Esophagus muscularis mucosa (tissue), 4 donors: ENCODE measurements around the gene SPATA46. TPM values are rescaled to one million over a fixed set of nuclear protein-coding genes. Genes with fewer than 3 reads are reported as not detected.

Source experiments
- DNase-seq: peaks from one replicate; pipeline ENCODE4 v3.0.0-alpha.2; 2017; ENCODE audit errors: extremely low spot score
- H3K27ac ChIP-seq, 4 donors: fragments of 200-600 bp; sonication (generic); replicated peaks in 1 of 4; 1 replicate in 3 of 4; 2 replicates in 1 of 4; pipeline ENCODE4 v1.5.1; 2016 to 2019; ENCODE audit warnings: mild to moderate bottlenecking in 1 of 4
- H3K27me3 ChIP-seq, 4 donors: fragments of 200-600 bp; sonication (generic); one replicate each; pipeline versions ENCODE4 v1.5.1 to v1.6.0; 2016 to 2019
- H3K36me3 ChIP-seq, 4 donors: fragments of 200-600 bp; sonication (generic); one replicate each; pipeline ENCODE4 v1.5.1; 2016 to 2019
- H3K4me1 ChIP-seq, 4 donors: fragments of 200-600 bp; sonication (generic); one replicate each; pipeline ENCODE4 v1.5.1; 2016 to 2019
- H3K4me3 ChIP-seq, 4 donors: fragments of 200-600 bp; sonication (generic); 1 replicate in 2 of 4; 2 replicates in 2 of 4; pipeline ENCODE4 v1.5.1; 2016 to 2019; ENCODE audit warnings: mild to moderate bottlenecking in 4 of 4, moderate library complexity in 1 of 4
- H3K9me3 ChIP-seq, 4 donors: fragments of 200-600 bp; sonication (generic); 1 replicate in 3 of 4; 2 replicates in 1 of 4; pipeline ENCODE4 v1.5.1; 2016 to 2019
- EP300 ChIP-seq: sonication (generic); formaldehyde crosslinking; IDR thresholded peaks from one replicate; pipeline ENCODE4 v1.6.1; 2017; ENCODE audit warnings: antibody characterized with exemption
- POLR2A ChIP-seq: fragments of 450-650 bp; IDR thresholded peaks from one replicate; pipeline ENCODE4 v1.6.1; 2017; ENCODE audit warnings: antibody characterized with exemption, moderate library complexity, mild to moderate bottlenecking, low read depth
- POLR2AphosphoS5 ChIP-seq, 2 donors: sonication (generic); formaldehyde crosslinking; IDR thresholded peaks; one replicate each; pipeline ENCODE4 v1.6.1; 2017; ENCODE audit warnings: antibody characterized with exemption in 2 of 2
- WGBS: methylation state at CpG from one replicate; pipeline ENCODE4 v1.1.5; 2018; 5-methylcytosine and 5-hydroxymethylcytosine counted together
- intact Hi-C: fragments of 100-400 bp; cut with DNase I; formaldehyde crosslinking; loops from one replicate; pipeline ENCODE4 v1.15.1; 2023
- total RNA-seq, 4 donors: library from RNA; depleted of rRNA; stranded (reverse); fragments of >200 nt; gene quantifications; one replicate each; pipeline versions ENCODE4 v1.1.0 to v1.2.1, GENCODE V29; 2016
- TF ChIP-seq, protein P1 (sequence below), 3 experiments: fragments of 200-600 bp in 2 of 3; fragments of 450-650 bp in 1 of 3; sonication (generic) in 2 of 3; IDR thresholded peaks; one replicate each; pipeline ENCODE4 v1.5.1; 2017 to 2019; ENCODE audit warnings: antibody characterized with exemption in 3 of 3, mild to moderate bottlenecking in 2 of 3, moderate library complexity in 1 of 3

SPATA46 gene
- total RNA-seq, 4 donors from 2014 or later, result not detected

DNA sequence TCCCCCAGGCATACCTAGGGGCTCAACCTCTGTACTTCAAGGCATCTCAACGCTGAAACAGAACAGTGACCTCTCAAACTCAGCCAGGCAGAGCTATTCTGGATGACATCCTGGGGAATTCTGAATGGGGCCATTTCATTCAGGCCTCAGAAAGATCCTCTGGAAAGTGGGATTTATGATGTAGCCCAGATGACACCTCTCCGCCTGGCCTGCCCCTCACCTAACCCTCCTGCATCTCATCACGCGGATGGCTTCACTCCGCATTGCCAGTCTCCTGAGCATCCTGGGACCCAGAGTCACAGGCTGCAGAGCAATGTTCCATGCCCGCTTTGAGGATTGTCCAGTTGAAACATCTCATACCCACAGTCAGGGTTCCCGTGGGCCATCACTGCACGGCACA lies 1.2 kb downstream of the SPATA46 start:
- intact Hi-C loops, result no loop called here
- Histone ChIP-seq H3K4me1 (no peaks in the 10 kb centered on the region), H3K27me3 (no peaks in the 10 kb centered on the region), H3K36me3 (no peaks in the 10 kb centered on the region), H3K9me3 (no peaks in the 10 kb centered on the region), H3K4me3 (no peak overlapping the region), H3K27ac (no peak overlapping the region)
- WGBS, result 83% methylated on average over 8 of the region's 8 CpGs
- TF ChIP-seq, protein P1, sequence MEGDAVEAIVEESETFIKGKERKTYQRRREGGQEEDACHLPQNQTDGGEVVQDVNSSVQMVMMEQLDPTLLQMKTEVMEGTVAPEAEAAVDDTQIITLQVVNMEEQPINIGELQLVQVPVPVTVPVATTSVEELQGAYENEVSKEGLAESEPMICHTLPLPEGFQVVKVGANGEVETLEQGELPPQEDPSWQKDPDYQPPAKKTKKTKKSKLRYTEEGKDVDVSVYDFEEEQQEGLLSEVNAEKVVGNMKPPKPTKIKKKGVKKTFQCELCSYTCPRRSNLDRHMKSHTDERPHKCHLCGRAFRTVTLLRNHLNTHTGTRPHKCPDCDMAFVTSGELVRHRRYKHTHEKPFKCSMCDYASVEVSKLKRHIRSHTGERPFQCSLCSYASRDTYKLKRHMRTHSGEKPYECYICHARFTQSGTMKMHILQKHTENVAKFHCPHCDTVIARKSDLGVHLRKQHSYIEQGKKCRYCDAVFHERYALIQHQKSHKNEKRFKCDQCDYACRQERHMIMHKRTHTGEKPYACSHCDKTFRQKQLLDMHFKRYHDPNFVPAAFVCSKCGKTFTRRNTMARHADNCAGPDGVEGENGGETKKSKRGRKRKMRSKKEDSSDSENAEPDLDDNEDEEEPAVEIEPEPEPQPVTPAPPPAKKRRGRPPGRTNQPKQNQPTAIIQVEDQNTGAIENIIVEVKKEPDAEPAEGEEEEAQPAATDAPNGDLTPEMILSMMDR (IDR thresholded peaks at IDR 0.05), result no peak
- TF ChIP-seq POLR2A (no peak), EP300 (no peak), POLR2AphosphoS5 (IDR thresholded peaks at IDR 0.05) (no peak)
- no peak for DNase-seq

DNA sequence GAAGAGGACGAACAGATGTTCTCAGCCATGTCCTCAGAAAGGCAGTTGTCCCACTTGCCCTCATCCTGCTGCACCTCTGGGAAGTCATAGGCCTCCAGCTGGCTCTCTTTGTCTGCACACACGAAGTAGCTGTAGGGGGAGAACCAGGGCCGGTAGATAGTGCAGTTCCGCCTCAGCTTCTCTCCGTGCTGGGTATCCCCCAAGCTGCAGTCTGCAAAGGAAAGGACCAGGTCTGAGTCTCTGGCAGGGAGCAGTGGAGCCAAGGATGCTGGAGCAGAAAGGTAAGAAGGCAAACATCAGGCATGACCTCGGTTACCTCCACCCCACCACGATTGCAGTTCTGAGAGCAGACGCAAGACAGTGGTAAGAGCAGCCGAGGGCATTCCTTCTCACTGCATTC lies 2.2 kb downstream of the SPATA46 start:
- Histone ChIP-seq H3K27me3 (no peaks in the 10 kb centered on the region), H3K4me3 (no peak overlapping the region), H3K4me1 (no peaks in the 10 kb centered on the region), H3K27ac (no peak overlapping the region), H3K9me3 (no peaks in the 10 kb centered on the region), H3K36me3 (no peaks in the 10 kb centered on the region)
- no peak for DNase-seq
- WGBS, result 95% methylated on average over 8 of the region's 9 CpGs
- no peak for TF ChIP-seq EP300
- TF ChIP-seq POLR2AphosphoS5 (IDR thresholded peaks at IDR 0.05), result no peak
- TF ChIP-seq, protein P1 (IDR thresholded peaks at IDR 0.05), result no peak
- no peak for TF ChIP-seq POLR2A
- intact Hi-C loops, result no loop called here

DNA sequence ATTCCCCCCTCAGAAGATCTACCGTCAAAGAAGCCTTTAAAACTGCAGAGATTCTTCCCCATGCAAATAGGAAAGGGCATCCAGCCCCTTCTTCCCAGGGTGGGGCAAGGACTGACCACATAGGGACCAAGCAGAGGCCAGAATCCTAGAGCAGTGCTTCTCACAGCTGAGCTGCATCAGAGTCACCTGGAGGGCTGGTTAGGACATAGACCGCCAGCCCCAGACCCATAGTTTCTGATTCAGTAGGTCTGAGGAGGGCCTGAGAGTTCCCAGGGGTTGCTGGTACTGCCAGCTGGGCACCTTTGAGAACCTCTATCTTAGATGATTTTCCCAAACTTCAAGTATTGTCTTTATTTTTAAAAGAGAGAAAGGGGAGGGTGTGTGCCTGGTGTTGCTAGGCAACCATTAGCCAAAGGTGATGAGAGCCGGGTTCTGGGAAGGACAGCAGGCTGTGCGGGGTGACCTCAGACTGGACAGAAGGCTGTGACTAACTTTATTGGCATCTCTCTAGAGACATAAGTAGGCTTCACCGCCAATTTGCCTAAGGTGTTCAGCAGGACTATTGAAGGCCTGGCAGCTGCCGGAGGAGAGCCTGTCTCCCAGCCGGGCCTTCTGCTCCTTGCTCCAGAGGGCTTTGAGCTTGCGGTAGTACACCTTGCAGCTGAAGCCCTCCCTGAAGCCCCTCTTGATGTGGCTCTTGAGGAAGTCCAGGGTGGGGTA lies 3.0 kb downstream of the SPATA46 start:
- H3K9me3 ChIP-seq, result no peaks in the 10 kb centered on the region
- no peak for DNase-seq
- 87% methylated on average over 6 of the region's 8 CpGs for WGBS
- no peak for TF ChIP-seq EP300
- TF ChIP-seq POLR2AphosphoS5 (IDR thresholded peaks at IDR 0.05), result no peak
- no peak for TF ChIP-seq POLR2A
- TF ChIP-seq, protein P1 (IDR thresholded peaks at IDR 0.05), result no peak
- no peaks in the 10 kb centered on the region for H3K36me3 ChIP-seq
- no peak overlapping the region for H3K27ac ChIP-seq
- H3K4me3 ChIP-seq, result no peak overlapping the region
- intact Hi-C loops, result no loop called here
- H3K4me1 ChIP-seq, result no peaks in the 10 kb centered on the region
- H3K27me3 ChIP-seq, result no peaks in the 10 kb centered on the region

DNA sequence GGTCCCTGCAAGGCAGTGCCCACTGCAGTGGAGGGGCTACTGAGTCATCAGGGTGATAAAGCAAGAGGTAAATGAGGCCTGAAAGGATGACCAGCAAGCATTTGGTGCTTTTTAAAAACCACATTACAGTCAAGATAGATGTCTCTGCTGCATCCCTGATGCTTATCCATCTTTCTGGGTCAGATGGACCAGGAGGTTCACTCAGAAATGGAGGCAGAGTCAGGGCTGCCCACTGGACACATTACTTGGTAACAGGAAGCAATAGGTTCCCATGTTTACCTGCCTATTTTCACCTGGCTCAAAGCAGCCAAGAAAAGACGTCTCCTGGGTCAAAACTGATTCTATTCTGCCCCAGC lies 3.6 kb downstream of the SPATA46 start:
- intact Hi-C loops, result no loop called here
- 100% methylated on average over 1 of the region's 1 CpG for WGBS
- Histone ChIP-seq H3K4me1 (no peaks in the 10 kb centered on the region), H3K27ac (no peak overlapping the region), H3K9me3 (no peaks in the 10 kb centered on the region), H3K36me3 (no peaks in the 10 kb centered on the region), H3K4me3 (no peak overlapping the region), H3K27me3 (no peaks in the 10 kb centered on the region)
- TF ChIP-seq POLR2A, result no peak
- TF ChIP-seq, protein P1 (IDR thresholded peaks at IDR 0.05), result no peak
- TF ChIP-seq EP300, result no peak
- TF ChIP-seq POLR2AphosphoS5 (IDR thresholded peaks at IDR 0.05), result no peak
- no peak for DNase-seq
